ENCODE data around the gene NDUFS6.

NDUFS6 gene

GRCh38 chr5:1767524-1768282 is 33.5 kb upstream of the NDUFS6 start:
- no peak for DNase-seq

DNA sequence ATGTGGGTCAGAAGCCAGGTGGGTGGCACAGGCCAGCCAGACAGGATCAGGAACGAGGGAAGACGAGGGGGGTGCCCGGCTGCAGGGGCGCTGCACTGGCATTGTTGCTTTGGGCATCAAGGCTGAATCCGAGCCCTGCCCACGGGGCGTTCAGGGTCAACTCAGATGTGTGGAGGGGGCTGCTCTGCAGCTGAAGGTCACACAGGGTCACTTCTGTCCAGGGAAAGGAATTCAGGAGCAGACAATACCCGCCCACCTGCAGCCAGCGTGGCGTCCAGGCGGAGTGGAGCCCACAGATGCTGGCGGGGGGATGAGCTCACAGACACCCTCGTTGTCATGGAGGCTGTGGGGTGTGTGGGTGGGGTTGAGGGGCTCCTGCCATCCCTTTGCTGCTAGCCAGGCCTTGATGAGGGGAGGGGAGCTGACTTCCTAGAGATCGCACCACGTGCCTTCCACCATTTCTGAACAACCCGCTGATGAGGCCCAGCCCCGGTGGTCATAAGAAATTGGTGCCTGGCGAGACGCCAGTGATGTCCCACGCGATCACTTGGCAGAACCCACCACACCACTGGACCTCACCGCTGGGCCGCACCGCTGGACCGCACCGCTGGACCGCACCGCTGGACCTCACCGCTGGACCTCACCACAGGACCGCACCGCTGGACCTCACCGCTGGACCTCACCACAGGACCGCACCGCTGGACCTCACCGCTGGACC is 32.8 kb upstream of the NDUFS6 start:
- DNase-seq: no peak

DNA sequence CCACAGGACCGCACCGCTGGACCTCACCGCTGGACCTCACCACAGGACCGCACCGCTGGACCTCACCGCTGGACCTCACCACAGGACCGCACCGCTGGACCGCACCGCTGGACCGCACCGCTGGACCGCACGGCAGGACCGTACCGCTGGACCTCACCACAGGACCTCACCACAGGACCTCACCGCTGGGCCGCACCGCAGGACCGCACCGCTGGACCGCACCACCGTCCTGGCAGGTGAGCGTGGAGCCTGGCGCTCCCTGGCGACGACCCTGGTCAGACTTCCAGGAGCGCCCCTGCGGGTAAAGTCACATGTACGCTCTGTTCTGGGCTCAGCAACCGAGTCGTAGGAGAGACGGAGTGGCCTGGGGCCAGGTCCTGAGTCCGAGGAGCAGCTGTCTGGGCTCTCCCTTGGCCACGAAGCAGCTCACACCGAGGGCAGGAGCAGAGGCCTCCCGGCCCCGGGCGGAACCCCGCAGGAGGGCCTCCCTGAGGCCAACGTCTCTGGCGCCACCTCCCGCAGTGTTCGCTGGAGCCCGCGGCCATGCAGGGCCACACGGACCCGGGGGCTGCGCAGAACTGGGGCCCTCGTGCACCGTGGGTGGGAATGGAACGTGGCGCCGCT is 32.1 kb upstream of the NDUFS6 start:
- DNase-seq: no peak

DNA sequence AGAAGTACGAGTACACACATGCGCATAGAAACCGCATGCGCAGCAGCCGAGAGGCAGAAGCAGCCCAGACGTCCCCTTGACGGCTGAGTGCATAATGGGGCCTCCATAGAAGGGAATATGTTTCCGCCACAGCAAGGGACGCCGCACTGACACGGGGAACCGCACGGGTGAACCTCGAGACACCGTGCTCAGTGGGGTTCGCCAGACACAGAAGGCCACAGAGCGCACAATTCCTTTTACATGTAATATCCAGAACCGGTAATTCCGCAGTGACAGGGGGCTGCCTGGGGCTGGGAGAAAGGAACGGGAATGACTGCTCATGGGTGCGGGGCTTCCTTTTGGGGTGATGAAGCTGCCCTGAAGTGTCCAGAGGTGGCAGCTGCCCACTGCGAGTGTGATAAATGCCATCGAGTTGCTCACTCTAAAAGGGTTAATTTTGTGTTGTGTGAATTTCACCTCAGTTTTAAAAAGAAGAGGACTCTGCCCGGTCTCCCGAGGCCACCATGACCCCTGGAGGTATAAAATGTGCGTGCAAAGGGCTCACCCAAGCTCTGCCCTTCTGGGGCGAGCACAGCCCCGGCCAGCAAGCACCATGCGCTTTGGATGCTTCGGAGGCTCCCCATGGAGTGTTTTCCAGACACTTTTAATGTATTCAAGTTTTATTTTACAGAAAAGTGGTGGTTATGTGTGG is 31.3 kb upstream of the NDUFS6 start:
- DNase-seq: no peak

DNA sequence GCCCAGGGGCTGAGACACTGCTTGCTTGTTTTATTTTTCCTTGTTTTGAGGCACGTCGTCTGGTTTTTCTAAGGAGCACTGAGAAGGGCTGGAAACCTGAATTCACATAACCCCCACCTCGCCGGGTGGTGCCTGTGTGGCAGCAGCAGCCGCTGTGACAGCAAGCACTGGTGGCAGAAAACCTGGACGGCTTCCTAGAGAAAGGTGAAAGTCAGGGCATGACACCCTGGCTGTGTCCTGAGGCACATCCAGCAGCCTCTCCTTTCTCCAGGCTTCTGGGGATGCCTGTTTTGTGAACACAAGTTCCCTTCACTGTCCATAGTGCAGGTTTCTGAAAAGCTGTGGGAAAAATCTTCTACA is 30.8 kb upstream of the NDUFS6 start:
- DNase-seq: no peak

DNA sequence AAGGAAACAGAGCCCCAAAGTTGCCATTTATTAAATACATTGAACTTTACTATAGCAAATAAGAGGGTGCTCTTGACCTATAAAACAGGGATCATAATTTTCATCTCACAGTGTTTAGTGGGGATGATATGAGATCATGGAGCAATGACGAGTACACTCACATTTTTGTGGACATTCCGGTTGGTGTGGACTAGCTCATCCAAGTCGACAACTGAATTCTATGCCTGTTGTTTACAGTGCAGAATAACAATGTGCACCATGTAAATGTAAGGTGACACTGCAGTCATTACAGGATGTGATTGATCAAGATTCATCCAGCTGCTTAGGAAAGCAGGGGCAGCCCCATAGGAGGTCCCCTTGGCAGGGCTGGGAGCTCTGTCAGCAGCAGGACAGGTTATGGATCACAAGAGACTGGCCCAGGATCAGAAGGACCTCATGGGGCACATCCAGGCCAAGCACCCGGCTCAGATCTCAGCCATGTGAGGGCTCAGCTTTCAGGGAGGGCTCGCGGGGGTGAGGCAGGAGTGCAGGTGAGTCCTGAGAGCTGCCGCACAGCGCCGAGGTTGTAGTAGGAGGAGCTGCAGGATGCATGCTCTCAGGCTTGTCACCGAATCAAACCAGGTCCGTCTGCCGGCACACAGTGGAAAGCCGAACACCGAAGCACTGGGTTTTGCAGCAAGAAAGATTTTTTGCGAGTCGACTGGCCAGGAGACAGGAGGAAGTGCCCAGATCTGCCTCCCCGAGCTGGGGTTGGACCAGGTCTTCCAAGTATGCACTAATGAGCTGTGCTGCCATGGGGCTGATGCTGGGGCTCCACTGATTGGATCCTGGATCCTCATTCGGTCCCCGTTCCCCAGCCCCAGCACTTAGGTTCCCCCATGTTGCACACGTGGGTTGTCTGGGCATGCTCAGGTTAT is 29.8 kb upstream of the NDUFS6 start:
- no peak for DNase-seq

- no peak for DNase-seq
These were observed 28.6 kb upstream of the NDUFS6 start for GRCh38 chr5:1772634-1773033.

DNA sequence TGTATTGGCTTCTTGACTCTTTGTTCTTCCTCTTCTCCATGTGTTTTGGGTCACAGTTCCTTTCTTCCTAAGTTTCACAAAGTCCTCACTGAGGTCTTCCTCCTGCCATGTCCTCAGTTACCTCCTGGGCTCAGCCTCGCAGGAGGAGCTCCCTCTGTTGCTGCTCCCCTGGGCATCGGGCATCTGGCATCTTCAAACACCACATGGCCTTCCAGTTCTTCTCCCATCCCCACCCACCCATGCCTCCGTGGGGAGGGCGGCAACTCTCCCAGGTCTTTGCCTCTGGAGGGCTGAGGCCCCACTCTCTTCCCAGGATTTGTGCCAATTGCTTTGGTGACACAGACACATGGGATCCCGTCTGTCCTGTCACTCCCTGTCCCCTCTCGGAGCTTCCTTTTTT is 24.4 kb upstream of the NDUFS6 start:
- no peak for DNase-seq

GRCh38 chr5:1777281-1778137 is 23.7 kb upstream of the NDUFS6 start:
- DNase-seq: no peak

DNA sequence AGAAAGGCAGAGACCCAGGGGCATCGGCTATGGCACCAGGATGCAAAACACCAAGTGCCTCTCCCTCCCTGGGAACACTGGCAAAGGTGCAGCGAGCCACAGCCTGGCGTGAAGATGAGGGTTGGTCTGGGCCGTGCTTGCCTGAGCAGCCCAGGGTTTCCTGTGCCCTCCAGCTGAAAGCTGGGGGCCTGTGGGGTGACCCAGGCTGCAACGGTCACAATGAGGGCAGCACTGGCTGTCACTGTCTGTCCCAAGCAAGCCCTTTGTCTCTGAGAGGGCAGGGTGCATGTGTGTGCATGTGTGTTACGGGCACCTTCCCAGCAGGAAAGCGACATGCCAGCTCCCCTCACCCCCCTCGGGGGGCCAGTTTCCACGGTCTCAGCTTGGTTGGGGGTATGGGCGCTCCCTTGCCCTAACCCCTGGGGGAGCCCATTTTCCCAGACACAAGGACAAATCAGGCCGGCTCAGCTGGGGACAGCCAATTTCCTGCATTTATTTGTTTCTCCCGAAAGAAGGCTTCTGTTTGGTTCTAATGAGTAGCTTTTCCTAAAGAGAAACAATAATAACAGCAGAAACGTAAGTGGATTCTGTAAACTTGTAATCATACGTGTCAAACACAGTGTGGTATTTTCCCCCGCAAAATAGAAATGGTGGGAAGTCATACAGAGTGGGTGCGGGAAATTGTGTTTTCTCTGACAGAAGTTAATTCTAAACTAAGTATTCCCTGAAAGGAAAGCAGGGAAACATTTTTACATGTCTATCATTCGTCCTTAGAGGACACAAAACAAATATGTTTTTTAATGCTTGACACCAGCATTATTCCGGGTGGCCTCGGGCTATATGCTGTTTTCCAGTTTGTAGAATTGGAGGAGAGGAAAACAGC is 22.8 kb upstream of the NDUFS6 start:
- DNase-seq: no peak

DNA sequence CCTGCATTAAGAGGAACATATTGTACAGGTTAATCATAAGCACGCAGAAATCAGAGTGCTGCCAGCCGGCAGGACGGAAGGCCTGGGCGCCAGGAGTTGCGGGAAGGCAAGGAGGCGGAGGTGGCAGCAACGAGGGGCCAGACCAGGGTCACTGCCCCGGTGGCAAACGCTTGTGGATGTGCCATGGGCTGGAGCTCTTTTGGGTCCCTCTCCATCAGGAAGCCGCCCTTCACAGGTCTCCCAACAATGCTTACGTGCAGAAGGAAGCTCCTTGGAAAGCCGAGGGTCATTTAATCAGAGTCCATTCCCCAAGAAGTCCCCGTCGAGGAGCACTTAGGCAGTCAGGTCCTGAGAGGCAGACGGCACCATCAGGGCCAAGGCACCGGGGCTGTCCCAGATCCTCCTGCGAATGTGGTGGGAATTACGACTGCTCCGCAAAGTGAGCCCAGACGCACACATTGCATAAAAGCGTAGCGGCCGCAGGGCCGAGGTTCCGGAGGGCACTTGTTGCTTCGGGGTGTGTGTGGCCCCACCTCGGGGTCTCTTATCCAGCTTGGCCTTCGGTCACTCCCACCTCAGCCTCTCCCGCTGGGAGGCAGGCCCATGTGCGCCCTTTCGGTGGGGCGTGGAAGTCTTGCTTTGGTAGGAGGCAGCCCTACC is 22.1 kb upstream of the NDUFS6 start:
- DNase-seq: no peak

- DNase-seq: no peak
These were observed 21.2 kb upstream of the NDUFS6 start for GRCh38 chr5:1779782-1780613.

GRCh38 chr5:1780614-1780930 is 20.6 kb upstream of the NDUFS6 start:
- DNase-seq: no peak

- DNase-seq: no peak
These were observed 20.1 kb upstream of the NDUFS6 start for GRCh38 chr5:1781107-1781506.

- no peak for DNase-seq
These were observed 19.4 kb upstream of the NDUFS6 start for GRCh38 chr5:1781726-1782384.

DNA sequence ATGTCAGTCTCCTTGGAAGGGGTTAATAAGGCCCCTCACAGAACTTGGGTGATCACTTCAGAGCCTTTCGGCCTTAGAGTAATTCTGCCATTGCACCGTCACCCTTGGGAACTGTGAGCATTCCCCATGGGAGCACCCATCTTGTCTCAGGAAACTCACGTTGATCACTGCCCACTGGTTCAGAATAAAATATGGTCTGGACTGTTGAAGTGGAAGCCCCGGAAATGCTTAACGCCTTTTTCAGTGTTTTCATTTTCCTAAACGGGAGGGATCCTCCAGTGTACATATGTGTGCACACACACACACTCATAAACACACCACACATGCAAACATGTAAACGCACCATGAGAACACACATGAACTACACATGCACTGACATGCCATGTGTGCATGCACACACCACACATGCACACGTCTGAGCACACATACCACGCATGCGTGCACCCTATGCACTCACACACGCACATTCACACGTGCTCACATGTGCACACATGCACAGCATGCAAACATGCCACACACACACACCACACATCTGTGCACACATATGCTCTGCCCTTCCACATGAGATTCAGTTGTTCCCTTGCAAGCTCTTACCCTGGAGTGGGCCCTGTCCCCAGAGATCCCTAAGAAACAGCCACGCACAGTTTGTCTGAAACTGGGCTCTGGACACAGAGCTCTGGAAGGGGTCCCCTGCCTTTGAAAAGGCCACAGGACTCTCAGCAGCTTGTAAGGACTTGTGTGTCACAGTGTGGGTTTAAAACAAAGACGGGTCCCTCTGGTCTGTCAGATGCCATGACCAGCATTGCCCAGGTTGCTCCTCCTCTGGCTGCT is 18.6 kb upstream of the NDUFS6 start:
- no peak for DNase-seq

DNA sequence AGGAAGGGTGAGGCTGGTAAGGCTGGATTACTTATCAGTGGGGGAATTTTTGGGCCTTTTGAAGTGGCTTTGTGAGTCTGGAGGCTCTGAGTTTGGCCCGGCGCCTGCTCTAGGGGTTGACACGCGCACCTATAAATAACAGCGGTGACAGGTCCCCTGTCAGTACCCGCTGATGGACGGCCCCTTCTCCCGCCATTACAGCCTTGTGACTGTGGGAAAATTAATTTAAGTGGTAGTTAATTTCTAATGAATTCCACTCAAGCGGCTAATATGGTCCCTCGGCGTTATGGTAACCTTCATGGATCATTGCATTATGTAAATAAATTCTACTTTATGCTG is 18.0 kb upstream of the NDUFS6 start:
- no peak for DNase-seq

Data from cortex of kidney (tissue), 1 donor.